Naive thymus-derived CD8-positive, alpha-beta T cell (primary cell): ENCODE data around the gene OGFR. TPM values are rescaled to one million over a fixed set of nuclear protein-coding genes. Genes with fewer than 3 reads are reported as not detected.

Experiments
- ATAC-seq, 2 donors: fragments of 150-1000 bp; cut with Tn5 transposase in 1 of 2; sonication (Bioruptor Pico), chemical (Tn5 transposase) in 1 of 2; 1 replicate in 1 of 2; 2 replicates in 1 of 2; pipeline ENCODE4 v1.10.0; 2021; ENCODE audit warnings: mild to moderate bottlenecking in 2 of 2, moderate library complexity in 2 of 2
- POLR2A ChIA-PET: fragments of 350-600 bp; sonication (Branson Sonifier 250); formaldehyde crosslinking; loops from one replicate; lab custom pipeline; 2021; ENCODE audit warnings: antibody characterized with exemption; lab: Charles Lee
- DNase-seq, 10 donors: peaks; one replicate each; pipeline versions ENCODE4 v3.0.0 to v3.0.0-alpha.2; 2020 to 2022
- H3K27ac Mint-ChIP-seq, 10 donors: one replicate each; pipeline ENCODE4 v1.8.0; 2020 to 2022; ENCODE audit warnings: mild to moderate bottlenecking in 10 of 10, mixed read lengths in 10 of 10, moderate library complexity in 4 of 10, inconsistent platforms in 1 of 10
- H3K27me3 Mint-ChIP-seq, 5 donors: one replicate each; pipeline ENCODE4 v1.8.0; 2021 to 2022; ENCODE audit warnings: mixed read lengths in 5 of 5
- H3K36me3 Mint-ChIP-seq, 3 donors: one replicate each; pipeline ENCODE4 v1.8.0; 2020 to 2022; ENCODE audit warnings: mixed read lengths in 3 of 3, mild to moderate bottlenecking in 2 of 3, inconsistent platforms in 1 of 3
- H3K4me1 Mint-ChIP-seq, 4 donors: one replicate each; pipeline ENCODE4 v1.8.0; 2021 to 2022; ENCODE audit warnings: mixed read lengths in 4 of 4
- H3K4me3 Mint-ChIP-seq, 10 donors: one replicate each; pipeline ENCODE4 v1.8.0; 2020 to 2022; ENCODE audit warnings: mild to moderate bottlenecking in 10 of 10, mixed read lengths in 10 of 10, moderate library complexity in 6 of 10, inconsistent platforms in 1 of 10
- H3K9me3 Mint-ChIP-seq, 9 donors: one replicate each; pipeline ENCODE4 v1.8.0; 2020 to 2022; ENCODE audit warnings: mixed read lengths in 9 of 9, mild to moderate bottlenecking in 3 of 9, inconsistent platforms in 1 of 9, moderate library complexity in 1 of 9
- polyA plus RNA-seq, 3 donors: library from polyadenylated mRNA; unstranded; fragments of 300-500 nt; fragmentation: Illumina TruSeq; gene quantifications; one replicate each; pipeline ENCODE4 v1.2.3, GENCODE V29; 2021
- total RNA-seq, 8 experiments: library from RNA in 2 of 8; stranded (reverse) in 2 of 8; gene quantifications; one replicate each; pipeline ENCODE4 v1.2.3 and lab custom pipeline; 2021 to 2026

OGFR gene
- total and polyA plus RNA-seq, 5 experiments from 2014 or later = 26.5 to 79.9 (median 58.2) TPM

DNA sequence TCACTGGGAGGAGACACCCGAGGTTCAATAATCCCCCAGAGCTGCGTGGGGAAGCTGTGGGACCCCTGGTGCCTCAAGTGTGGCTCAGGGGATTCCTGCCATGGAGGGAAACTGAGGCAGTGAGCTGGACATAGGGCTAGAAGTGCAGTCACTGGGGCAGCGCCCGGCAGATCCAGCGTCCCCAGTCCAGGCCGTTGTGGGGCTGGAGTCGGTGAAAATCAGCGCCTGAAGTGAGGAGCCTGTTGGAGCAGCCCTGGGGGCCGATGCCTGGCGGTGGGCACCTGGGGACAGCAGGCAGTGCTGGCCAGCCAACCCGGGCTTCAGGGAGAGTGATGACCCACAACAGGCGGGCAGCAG is 10.1 kb downstream of the OGFR start:
- H3K27ac Mint-ChIP-seq = peak overlapping the region in 5 of 10 donors; percentile 49 to 79 (median 65)
- H3K36me3 Mint-ChIP-seq = peaks cover 0 to 25% (median 0%) of the 10 kb centered on the region in 3 donors
- H3K9me3 Mint-ChIP-seq = no peaks in the 10 kb centered on the region
- peaks cover 10 to 17% (median 13%) of the 10 kb centered on the region in 4 donors for H3K4me1 Mint-ChIP-seq
- DNase-seq = no peak
- POLR2A ChIA-PET = interaction anchor here (0.7 to 4.1 kb wide), 4 partner anchors 10 to 41 kb away, joined by 3 to 17 read pairs (median 4); partner anchors contain the start of gene MRGBP
- peak overlapping the region in 2 of 10 donors; percentile 36 to 38 for H3K4me3 Mint-ChIP-seq
- H3K27me3 Mint-ChIP-seq = peaks cover 0 to 26% (median 4%) of the 10 kb centered on the region in 5 donors
- no peak for ATAC-seq

DNA sequence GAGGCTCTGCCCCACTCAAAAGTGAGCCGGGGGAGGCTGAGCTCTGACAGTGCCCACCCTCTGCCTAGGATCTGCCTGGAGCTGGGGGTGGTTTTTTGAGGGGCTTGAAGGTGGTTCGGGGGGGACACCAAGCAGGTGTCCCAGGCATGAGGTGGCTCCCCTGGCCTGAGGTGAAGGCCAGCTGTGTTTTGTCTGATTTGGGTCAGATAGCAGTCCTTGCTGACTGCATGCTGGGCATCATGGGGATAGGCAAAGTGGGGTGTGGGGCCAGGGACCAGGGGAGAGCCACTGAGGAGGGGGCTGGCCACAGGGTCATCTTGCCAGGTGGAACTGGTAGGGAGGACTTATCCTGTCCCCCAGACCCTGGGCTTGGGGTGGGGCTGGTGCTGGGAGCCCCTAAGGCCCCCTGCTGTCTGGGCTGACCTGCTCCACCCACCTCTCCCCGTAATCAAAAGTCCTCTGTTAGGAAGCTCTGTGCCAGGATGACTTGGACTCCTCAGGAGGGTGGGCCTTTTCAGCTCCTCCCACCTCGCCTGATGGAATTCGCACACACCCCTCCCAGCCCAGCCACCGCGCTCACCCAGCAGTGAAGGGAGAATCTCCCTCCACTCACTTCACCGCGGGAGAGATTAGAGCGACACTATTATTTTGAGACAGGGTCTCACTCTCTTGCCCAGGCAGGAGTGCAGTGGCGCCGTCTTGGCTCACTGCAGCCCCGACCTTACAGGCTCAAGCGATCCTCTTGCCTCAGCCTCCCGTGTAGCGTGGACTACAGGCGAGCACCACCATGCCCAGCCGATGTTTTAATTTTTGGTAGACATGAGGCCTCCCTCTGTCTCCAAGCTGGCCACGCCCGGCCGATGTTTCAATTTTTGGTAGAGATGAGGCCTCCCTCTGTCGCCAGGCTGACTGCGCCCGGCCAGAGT is 10.7 kb downstream of the OGFR start:
- peak overlapping the region; percentile 28 to 66 (median 47) for H3K4me3 Mint-ChIP-seq
- DNase-seq = no peak
- POLR2A ChIA-PET = interaction anchor here (0.6 to 4.1 kb wide), 8 partner anchors 10 to 145 kb away, joined by 3 to 17 read pairs (median 4); partner anchors contain the start of genes MRGBP and OGFR
- peaks cover 0 to 18% (median 0%) of the 10 kb centered on the region in 3 donors for H3K36me3 Mint-ChIP-seq
- H3K9me3 Mint-ChIP-seq = no peaks in the 10 kb centered on the region
- ATAC-seq = no peak
- H3K27ac Mint-ChIP-seq = peak overlapping the region in 5 of 10 donors; percentile 51 to 85 (median 76)
- H3K4me1 Mint-ChIP-seq = peaks cover 10 to 17% (median 13%) of the 10 kb centered on the region in 4 donors
- H3K27me3 Mint-ChIP-seq = peaks cover 0 to 29% (median 6%) of the 10 kb centered on the region in 5 donors

DNA sequence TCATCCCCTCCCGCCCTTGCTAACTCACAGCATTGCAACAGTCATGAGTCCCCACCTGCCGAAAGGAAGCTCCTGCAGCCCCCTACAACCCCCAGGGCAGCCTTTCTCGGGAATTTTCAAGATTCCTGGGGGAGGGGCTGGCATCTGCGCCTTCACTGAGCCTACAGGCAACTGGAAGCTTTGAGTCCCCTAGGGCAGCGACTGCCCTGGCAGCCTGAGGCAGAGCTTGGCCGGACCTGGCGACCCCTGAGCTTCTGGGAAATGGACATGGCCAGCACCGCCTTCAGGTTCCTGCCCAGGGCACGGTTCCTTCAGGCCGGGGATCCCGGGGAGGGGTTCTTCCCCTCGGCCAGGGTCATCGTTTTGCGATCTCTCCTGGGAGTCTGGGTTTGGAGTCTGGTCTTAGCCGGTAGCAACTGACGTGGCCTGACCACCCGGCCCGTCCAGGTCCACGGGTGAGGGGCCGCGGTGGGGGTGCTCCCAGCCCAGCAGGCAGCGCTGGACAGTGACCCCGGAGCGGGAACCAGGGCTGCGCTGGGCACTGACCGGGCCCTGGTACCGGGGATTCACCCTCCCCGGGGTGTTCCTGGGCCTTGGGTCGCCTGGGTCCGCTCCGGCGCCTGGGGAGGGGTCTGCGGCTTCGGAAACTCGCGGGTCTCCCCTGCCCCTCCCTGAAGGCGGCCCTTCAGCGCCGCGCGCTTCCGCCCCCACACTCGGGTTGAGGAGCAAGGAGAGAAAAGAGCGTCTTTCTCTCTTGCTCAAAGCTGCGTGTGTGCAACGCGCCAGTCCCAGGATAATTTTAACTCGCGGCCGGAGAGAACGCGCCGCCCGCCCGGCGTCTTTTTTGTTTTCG is 11.6 kb downstream of the OGFR start:
- peaks cover 0 to 12% (median 0%) of the 10 kb centered on the region in 3 donors for H3K36me3 Mint-ChIP-seq
- POLR2A ChIA-PET = interaction anchor here (0.6 to 4.1 kb wide), 6 partner anchors 11 to 144 kb away, joined by 3 to 17 read pairs (median 3); partner anchors contain the start of gene OGFR
- H3K4me3 Mint-ChIP-seq = peak overlapping the region; percentile 47 to 81 (median 65)
- no peaks in the 10 kb centered on the region for H3K9me3 Mint-ChIP-seq
- ATAC-seq (peak; percentile 61 to 63), DNase-seq (peak in 1 of 10 donors; percentile 40)
- peaks cover 10 to 17% (median 13%) of the 10 kb centered on the region in 4 donors for H3K4me1 Mint-ChIP-seq
- H3K27me3 Mint-ChIP-seq = peaks cover 0 to 30% (median 6%) of the 10 kb centered on the region in 5 donors
- peak overlapping the region in 2 of 10 donors; percentile 51 to 75 for H3K27ac Mint-ChIP-seq

DNA sequence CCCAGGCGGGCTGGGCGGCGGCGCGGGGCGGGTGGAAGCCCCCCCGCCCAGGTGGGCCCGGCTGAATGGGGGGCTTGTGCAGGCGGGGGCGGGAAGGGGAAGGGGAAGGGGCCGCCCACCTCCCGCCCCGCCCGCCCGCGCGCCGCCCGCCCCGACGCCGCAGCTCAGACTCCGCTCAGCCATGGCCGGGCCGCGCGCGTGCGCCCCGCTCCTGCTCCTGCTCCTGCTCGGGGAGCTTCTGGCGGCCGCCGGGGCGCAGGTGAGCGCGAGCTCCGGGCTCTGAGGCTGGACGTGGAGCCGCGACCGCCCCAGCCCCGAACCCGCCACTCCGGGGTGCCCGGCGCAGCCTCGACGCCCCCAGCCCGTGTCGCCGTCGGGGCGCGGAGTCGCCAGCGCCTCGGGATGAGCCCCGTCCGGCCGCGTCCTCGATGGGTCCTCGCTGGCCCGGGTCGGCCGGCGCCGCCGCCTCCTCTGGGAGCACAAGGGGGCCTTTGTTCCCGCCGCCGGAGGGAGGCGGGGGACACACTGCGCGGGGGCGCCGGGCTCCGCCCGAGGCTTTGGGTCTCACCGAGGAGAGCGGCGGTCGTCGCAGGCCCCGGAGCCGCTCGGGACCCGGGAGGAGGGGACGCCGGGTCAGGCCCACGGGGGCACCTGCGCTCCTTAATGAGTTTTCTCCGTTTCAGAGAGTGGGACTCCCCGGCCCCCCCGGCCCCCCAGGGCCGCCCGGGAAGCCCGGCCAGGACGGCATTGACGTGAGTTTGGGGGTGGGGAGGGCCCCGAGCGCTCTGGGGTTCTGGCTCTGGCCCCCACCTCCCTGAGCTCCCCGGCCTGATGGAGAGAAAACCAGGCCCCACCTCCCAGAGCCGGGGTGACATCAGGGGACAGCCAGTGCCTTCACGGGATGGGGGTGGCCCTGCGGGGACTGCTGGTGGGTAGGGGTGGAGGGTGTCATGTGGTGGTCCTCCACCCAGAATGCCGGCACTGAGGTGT is 12.5 kb downstream of the OGFR start, which contains the start of gene COL9A3:
COL9A3 (plus strand) TSS at position 167 of the 990 bp plus-strand sequence; CDS start at position 182, 15 bp downstream.
- ATAC-seq (peak; percentile 60 to 63), DNase-seq (no peak)
- peaks cover 0 to 30% (median 6%) of the 10 kb centered on the region in 5 donors for H3K27me3 Mint-ChIP-seq
- no peaks in the 10 kb centered on the region for H3K9me3 Mint-ChIP-seq
- H3K4me3 Mint-ChIP-seq = peak within 1 kb of the TSS; percentile 47 to 81 (median 65)
- peak within 1 kb of the TSS in 2 of 10 donors; percentile 51 to 75 for H3K27ac Mint-ChIP-seq
- POLR2A ChIA-PET = interaction anchor here (1.4 to 4.1 kb wide), 2 partner anchors 13 to 23 kb away, joined by 4 to 17 read pairs; partner anchors contain the start of gene OGFR
- H3K36me3 Mint-ChIP-seq = peaks cover 0 to 7% (median 0%) of the 10 kb centered on the region in 3 donors
- peaks cover 8 to 17% (median 13%) of the 10 kb centered on the region in 4 donors for H3K4me1 Mint-ChIP-seq

DNA sequence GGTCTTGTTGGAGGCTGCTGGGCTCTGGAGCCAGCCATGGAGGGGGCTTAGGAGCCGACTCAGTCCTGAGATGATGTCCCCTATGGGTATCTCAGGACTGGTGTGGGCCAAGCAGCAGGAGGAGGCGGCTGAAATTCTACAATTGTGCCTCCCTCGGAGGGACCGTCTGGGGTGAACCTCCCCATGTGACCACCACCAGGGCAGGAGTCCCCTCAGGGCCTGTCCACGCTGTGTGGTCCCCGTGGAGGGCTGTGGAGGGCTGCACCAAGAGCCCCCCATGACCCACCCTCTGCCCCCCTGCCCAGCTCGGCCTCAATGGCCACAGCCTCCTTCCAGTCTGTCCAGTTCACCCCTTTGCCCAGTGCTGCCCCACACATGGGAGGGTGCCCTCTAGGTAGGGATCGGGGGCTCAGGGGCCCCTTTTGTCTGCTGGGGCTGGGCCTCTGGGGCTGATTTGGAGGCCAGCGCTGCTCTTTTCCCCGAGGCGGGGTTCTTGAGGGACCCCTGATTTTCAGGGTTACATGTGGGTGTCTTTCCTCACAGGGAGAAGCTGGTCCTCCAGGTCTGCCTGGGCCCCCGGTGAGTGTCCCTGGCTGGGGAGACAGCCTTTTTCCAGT is 13.4 kb downstream of the OGFR start:
- peaks cover 0 to 30% (median 6%) of the 10 kb centered on the region in 5 donors for H3K27me3 Mint-ChIP-seq
- peaks cover 8 to 19% (median 15%) of the 10 kb centered on the region in 4 donors for H3K4me1 Mint-ChIP-seq
- no peaks in the 10 kb centered on the region for H3K36me3 Mint-ChIP-seq
- ATAC-seq = no peak
- peak overlapping the region in 1 of 10 donors; percentile 19 for H3K27ac Mint-ChIP-seq
- H3K9me3 Mint-ChIP-seq = no peaks in the 10 kb centered on the region
- H3K4me3 Mint-ChIP-seq = peak overlapping the region in 5 of 10 donors; percentile 20 to 54 (median 41)
- POLR2A ChIA-PET = no interaction called here
- DNase-seq = no peak

DNA sequence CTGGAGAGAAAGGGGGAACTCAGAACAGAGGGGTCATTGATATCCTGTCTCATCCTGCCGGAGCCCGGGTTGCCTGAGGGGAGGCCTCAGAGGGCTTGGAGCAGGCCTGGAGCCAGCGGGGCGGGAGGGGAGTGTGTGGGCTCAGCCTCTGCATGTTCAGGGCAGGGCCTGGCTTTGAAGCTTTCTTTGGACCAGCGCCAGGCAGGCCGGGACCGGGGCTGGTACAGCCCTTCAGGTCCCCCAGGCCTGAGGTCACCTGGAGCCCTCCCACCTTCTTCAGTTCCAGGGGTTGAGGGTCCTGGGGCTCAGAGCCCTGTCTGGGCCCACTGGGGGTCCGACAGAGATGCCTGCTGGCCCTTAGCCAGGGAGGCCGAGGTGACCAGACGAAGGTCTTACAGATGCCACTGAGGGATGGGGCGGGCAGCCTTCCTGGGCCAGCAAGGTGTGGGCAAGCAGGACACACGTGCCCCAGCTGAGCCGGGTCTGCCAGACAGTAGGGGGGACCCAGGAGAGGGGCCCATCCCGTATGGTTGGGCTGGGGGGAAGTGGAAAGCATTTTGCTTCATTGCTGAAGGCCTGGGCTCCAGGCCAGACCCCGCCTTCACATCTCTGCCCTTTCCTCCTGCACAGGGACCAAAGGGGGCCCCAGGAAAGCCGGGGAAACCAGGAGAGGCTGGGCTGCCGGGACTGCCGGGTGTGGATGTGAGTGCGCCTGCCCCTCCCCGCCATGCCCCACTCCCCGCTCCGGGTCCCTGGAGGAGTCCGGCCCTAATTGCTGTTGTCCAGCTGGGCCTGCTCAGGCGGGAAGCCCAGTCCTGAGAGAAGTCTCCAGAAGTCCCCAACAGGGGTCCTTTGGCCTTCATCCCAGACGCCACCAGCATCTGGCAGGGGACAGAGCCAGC is 14.2 kb downstream of the OGFR start:
- POLR2A ChIA-PET = no interaction called here
- Mint-ChIP-seq H3K9me3 (no peaks in the 10 kb centered on the region), H3K4me3 (peak overlapping the region in 2 of 10 donors; percentile 10 to 41)

DNA sequence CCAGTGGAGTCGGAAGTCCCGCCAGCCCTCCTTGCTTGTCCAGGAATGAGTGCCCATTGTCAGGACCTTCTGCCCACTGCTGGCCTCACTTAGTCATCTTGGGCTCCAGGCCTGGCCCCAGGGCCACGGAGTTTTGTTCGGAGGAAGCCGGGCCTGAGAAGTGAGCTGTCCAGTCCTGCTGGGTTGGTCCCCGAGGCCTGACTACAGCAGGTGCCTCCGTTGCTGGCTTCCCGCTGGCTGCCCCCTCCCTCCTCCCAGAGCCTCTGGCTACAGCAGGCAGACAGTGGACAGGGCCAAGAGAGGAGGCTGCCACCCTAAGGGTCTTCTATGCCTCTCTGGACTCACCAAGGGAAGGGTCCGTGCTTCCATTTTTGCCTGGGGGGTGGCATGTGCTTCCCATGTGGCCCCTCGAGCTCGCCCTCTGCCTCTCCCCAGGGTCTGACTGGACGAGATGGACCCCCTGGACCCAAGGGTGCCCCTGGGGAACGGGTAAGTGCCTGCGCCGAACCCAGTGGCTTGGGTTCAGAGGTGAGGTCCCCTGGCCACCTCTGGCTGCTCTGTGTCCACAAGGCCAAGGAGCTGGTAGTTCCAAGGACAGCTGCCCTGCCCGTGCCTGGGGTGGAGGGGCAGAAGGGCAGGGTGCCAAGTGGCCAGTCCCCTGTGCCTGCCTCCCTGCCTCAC is 15.0 kb downstream of the OGFR start:
- POLR2A ChIA-PET = no interaction called here
- H3K4me1 Mint-ChIP-seq = peaks cover 5 to 21% (median 14%) of the 10 kb centered on the region in 4 donors
- no peak overlapping the region for H3K4me3 Mint-ChIP-seq
- no peak for DNase-seq
- no peaks in the 10 kb centered on the region for H3K9me3 Mint-ChIP-seq
- no peak overlapping the region for H3K27ac Mint-ChIP-seq
- no peak for ATAC-seq
- H3K27me3 Mint-ChIP-seq = peaks cover 0 to 30% (median 6%) of the 10 kb centered on the region in 5 donors
- H3K36me3 Mint-ChIP-seq = no peaks in the 10 kb centered on the region

More for the DNA sequence above, 14.2 kb downstream of the OGFR start:
- Mint-ChIP-seq H3K27ac (peak overlapping the region in 1 of 10 donors; percentile 24), H3K27me3 (peaks cover 0 to 30% (median 6%) of the 10 kb centered on the region in 5 donors), H3K36me3 (no peaks in the 10 kb centered on the region), H3K4me1 (peaks cover 8 to 20% (median 16%) of the 10 kb centered on the region in 4 donors)
- ATAC-seq (no peak), DNase-seq (no peak)

DNA sequence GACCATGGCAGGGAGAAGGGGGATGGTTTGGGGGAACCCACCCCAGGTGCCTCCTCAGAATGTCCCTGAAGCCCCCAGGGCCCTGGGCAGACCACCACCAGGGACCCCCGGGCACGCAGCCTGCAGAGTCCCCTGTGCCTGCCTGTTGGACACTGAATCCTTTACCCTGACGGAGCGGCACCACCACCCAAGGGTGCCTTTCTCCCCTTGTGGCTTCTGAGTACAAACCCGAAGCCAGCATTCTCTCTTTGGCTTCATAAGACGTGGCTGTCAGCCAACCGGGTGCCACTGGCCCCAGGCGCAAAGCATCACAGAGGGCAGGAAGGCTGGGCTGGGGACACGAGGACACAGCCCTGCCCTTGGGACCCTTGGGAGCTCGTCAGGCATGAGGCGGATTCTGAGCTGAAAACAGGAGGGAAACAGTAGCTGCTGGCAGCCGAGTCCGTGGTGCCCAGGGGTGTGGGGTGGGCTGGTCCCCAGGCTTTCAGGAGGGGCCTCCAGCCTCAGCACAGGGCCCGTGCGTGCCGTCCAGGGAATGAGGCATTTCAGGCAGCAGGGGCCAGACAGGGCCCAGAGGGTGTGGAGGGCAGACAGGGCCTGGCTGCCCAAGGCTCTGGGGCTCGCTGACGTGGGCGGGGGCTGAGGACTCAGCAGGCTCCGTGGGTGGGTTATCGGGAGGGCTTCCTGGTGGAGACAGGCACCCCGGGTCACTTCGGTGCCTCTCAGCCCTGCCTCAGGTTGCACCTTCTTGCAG is 15.8 kb downstream of the OGFR start:
- H3K4me3 Mint-ChIP-seq = no peak overlapping the region
- no peaks in the 10 kb centered on the region for H3K36me3 Mint-ChIP-seq
- H3K9me3 Mint-ChIP-seq = no peaks in the 10 kb centered on the region
- no peak for DNase-seq
- H3K27me3 Mint-ChIP-seq = peaks cover 0 to 28% (median 6%) of the 10 kb centered on the region in 5 donors
- POLR2A ChIA-PET = no interaction called here
- H3K4me1 Mint-ChIP-seq = peaks cover 3 to 21% (median 9%) of the 10 kb centered on the region in 4 donors
- no peak overlapping the region for H3K27ac Mint-ChIP-seq
- ATAC-seq = no peak
